Spinal cord (tissue), 10 donors: ENCODE results near the gene ANXA2. TPM values are rescaled to one million over a fixed set of nuclear protein-coding genes. Genes with fewer than 3 reads are reported as not detected.

Experiments
- DNase-seq, 6 donors: peaks; one replicate each; pipeline versions ENCODE4 v3.0.0 to v3.0.0-alpha.2; 2013 to 2015; ENCODE audit warnings: low spot score in 6 of 6, low read depth in 4 of 6
- H3K27ac ChIP-seq: one replicate; pipeline ENCODE4 v1.5.1; 2013; ENCODE audit warnings: low read depth, low read length, control low read depth
- H3K27me3 ChIP-seq: one replicate; pipeline ENCODE4 v1.6.1; 2013; ENCODE audit warnings: low read length; ENCODE audit not compliant: control insufficient read depth, insufficient read depth
- H3K36me3 ChIP-seq: one replicate; pipeline ENCODE4 v1.6.1; 2013; ENCODE audit warnings: low read length; ENCODE audit not compliant: control insufficient read depth, insufficient read depth
- H3K4me1 ChIP-seq: one replicate; pipeline ENCODE4 v1.6.1; 2013; ENCODE audit warnings: low read length; ENCODE audit not compliant: control insufficient read depth, insufficient read depth
- H3K4me3 ChIP-seq: one replicate; pipeline ENCODE4 v1.5.1; 2013; ENCODE audit warnings: low read depth, low read length, control low read depth
- H3K9me3 ChIP-seq: one replicate; pipeline ENCODE4 v1.6.1; 2013; ENCODE audit warnings: low read length; ENCODE audit not compliant: control insufficient read depth, insufficient read depth
- WGBS: methylation state at CpG from one replicate; pipeline ENCODE4 v1.1.5; 2013; ENCODE audit warnings: missing lambda C conversion rate; ENCODE audit not compliant: insufficient coverage; 5-methylcytosine and 5-hydroxymethylcytosine counted together
- polyA plus RNA-seq, 2 donors: library from polyadenylated mRNA; unstranded; fragments of 120-200 nt; gene quantifications; one replicate each; pipeline ENCODE4 v1.2.1, GENCODE V29; 2013; ENCODE audit not compliant: insufficient read length in 2 of 2
- total RNA-seq, 2 donors: library from RNA; depleted of rRNA in 1 of 2; stranded (reverse); fragments of 120-200 nt in 1 of 2; fragments of >200 nt in 1 of 2; gene quantifications; one replicate each; pipeline versions ENCODE4 v1.2.3 to v1.2.4, GENCODE V29; 2013 to 2014
- donor health status: healthy.

The ANXA2 gene
- total and polyA plus RNA-seq, 4 donors = 119 to 1,008 (median 412) TPM

- Histone ChIP-seq H3K9me3 (no peaks in the 10 kb centered on the region), H3K36me3 (no peaks in the 10 kb centered on the region), H3K27me3 (peaks cover 7% of the 10 kb centered on the region), H3K4me3 (no peak overlapping the region), H3K4me1 (peaks cover 31% of the 10 kb centered on the region), H3K27ac (peak overlapping the region; percentile 91)
- 10% methylated on average over 2 of the region's 3 CpGs for WGBS
- peak in 1 of 6 donors; percentile 63 for DNase-seq
Measured at GRCh38 chr15:60392601-60392985, 5.2 kb downstream of the ANXA2 start.

GRCh38 chr15:60391722-60392315 lies 6.0 kb downstream of the ANXA2 start:
- peak overlapping the region; percentile 91 for H3K27ac ChIP-seq
- peaks cover 25% of the 10 kb centered on the region for H3K4me1 ChIP-seq
- H3K4me3 ChIP-seq = no peak overlapping the region
- H3K9me3 ChIP-seq = no peaks in the 10 kb centered on the region
- DNase-seq = no peak
- WGBS = 0% methylated on average over 1 of the region's 4 CpGs
- H3K27me3 ChIP-seq = peaks cover under 1% of the 10 kb centered on the region
- no peaks in the 10 kb centered on the region for H3K36me3 ChIP-seq

- no peak overlapping the region for H3K4me3 ChIP-seq
- WGBS = 39% methylated on average over 5 of the region's 6 CpGs
- DNase-seq = peak in 1 of 6 donors; percentile 69
- peak overlapping the region; percentile 91 for H3K27ac ChIP-seq
- no peaks in the 10 kb centered on the region for H3K27me3 ChIP-seq
- H3K9me3 ChIP-seq = no peaks in the 10 kb centered on the region
- no peaks in the 10 kb centered on the region for H3K36me3 ChIP-seq
- H3K4me1 ChIP-seq = peaks cover 20% of the 10 kb centered on the region
Measured at GRCh38 chr15:60390871-60391501, 6.8 kb downstream of the ANXA2 start.

- 81% methylated on average over 3 of the region's 6 CpGs for WGBS
- Histone ChIP-seq H3K9me3 (no peaks in the 10 kb centered on the region), H3K27me3 (no peaks in the 10 kb centered on the region), H3K27ac (no peak overlapping the region), H3K4me1 (peaks cover 19% of the 10 kb centered on the region), H3K4me3 (no peak overlapping the region), H3K36me3 (no peaks in the 10 kb centered on the region)
- DNase-seq = no peak
Measured at GRCh38 chr15:60390231-60390630, 7.6 kb downstream of the ANXA2 start.

- no peaks in the 10 kb centered on the region for H3K9me3 ChIP-seq
- no peaks in the 10 kb centered on the region for H3K27me3 ChIP-seq
- WGBS = 53% methylated on average over 5 of the region's 8 CpGs
- no peak for DNase-seq
- no peak overlapping the region for H3K4me3 ChIP-seq
- H3K4me1 ChIP-seq = peaks cover 17% of the 10 kb centered on the region
- H3K27ac ChIP-seq = peak overlapping the region; percentile 36
- no peaks in the 10 kb centered on the region for H3K36me3 ChIP-seq
Measured at GRCh38 chr15:60389261-60390077, 8.3 kb downstream of the ANXA2 start.

- no CpG with 5 or more reads among the region's 1 CpG for WGBS
- Histone ChIP-seq H3K4me3 (no peak overlapping the region), H3K4me1 (peaks cover 6% of the 10 kb centered on the region), H3K36me3 (no peaks in the 10 kb centered on the region), H3K27me3 (no peaks in the 10 kb centered on the region), H3K9me3 (no peaks in the 10 kb centered on the region), H3K27ac (no peak overlapping the region)
- DNase-seq = no peak
Measured at GRCh38 chr15:60387321-60387720, 10.5 kb downstream of the ANXA2 start.

GRCh38 chr15:60386615-60387014 lies 11.2 kb downstream of the ANXA2 start:
- no peaks in the 10 kb centered on the region for H3K9me3 ChIP-seq

GRCh38 chr15:60385620-60386552 lies 11.9 kb downstream of the ANXA2 start:
- DNase-seq = no peak
- no CpG with 5 or more reads among the region's 7 CpGs for WGBS
- no peak overlapping the region for H3K27ac ChIP-seq
- no peak overlapping the region for H3K4me3 ChIP-seq
- H3K9me3 ChIP-seq = no peaks in the 10 kb centered on the region
- H3K36me3 ChIP-seq = no peaks in the 10 kb centered on the region
- peaks cover under 1% of the 10 kb centered on the region for H3K4me1 ChIP-seq
- no peaks in the 10 kb centered on the region for H3K27me3 ChIP-seq

More at GRCh38 chr15:60386615-60387014, 11.2 kb downstream of the ANXA2 start:
- Histone ChIP-seq H3K4me3 (no peak overlapping the region), H3K4me1 (peaks cover 6% of the 10 kb centered on the region), H3K27ac (no peak overlapping the region), H3K36me3 (no peaks in the 10 kb centered on the region), H3K27me3 (no peaks in the 10 kb centered on the region)
- 60% methylated on average over 1 of the region's 4 CpGs for WGBS
- no peak for DNase-seq

GRCh38 chr15:60384526-60385126 lies 13.2 kb downstream of the ANXA2 start:
- Histone ChIP-seq H3K4me3 (no peak overlapping the region), H3K36me3 (no peaks in the 10 kb centered on the region), H3K9me3 (no peaks in the 10 kb centered on the region), H3K27me3 (no peaks in the 10 kb centered on the region), H3K4me1 (peaks cover 6% of the 10 kb centered on the region), H3K27ac (no peak overlapping the region)
- no peak for DNase-seq
- 14% methylated on average over 1 of the region's 3 CpGs for WGBS
